Body of pancreas (tissue), 4 donors: ENCODE results near the gene PRPF31. TPM values are rescaled to one million over a fixed set of nuclear protein-coding genes. Genes with fewer than 3 reads are reported as not detected.

Experiments used
- ATAC-seq: fragments of 150-250 bp; one replicate; pipeline ENCODE4 v1.9.1; 2016
- DNase-seq, 4 donors: peaks; one replicate each; pipeline ENCODE4 v3.0.0-alpha.2; 2019
- H3K27ac ChIP-seq, 4 donors: fragments of 200-600 bp; sonication (generic); 1 replicate in 3 of 4; 2 replicates in 1 of 4; pipeline versions ENCODE4 v1.5.1 to v1.6.1; 2016 to 2019; ENCODE audit warnings: mild to moderate bottlenecking in 1 of 4, mixed read lengths in 1 of 4, moderate library complexity in 1 of 4
- H3K27me3 ChIP-seq, 2 donors: fragments of 200-600 bp; sonication (generic); one replicate each; pipeline ENCODE4 v1.6.0; 2016; ENCODE audit warnings: mild to moderate bottlenecking in 1 of 2
- H3K36me3 ChIP-seq, 2 donors: fragments of 200-600 bp; sonication (generic); replicated peaks in 1 of 2; 2 replicates each; pipeline ENCODE4 v1.5.1; 2016; ENCODE audit warnings: low read depth in 2 of 2; ENCODE audit not compliant: insufficient read depth in 1 of 2
- H3K4me1 ChIP-seq: fragments of 200-600 bp; sonication (generic); one replicate; pipeline ENCODE4 v1.6.0; 2016
- H3K4me3 ChIP-seq, 2 donors: fragments of 200-600 bp; sonication (generic); 1 replicate in 1 of 2; 2 replicates in 1 of 2; pipeline ENCODE4 v1.5.1; 2016 to 2019
- H3K9me3 ChIP-seq, 3 donors: fragments of 200-600 bp; sonication (generic); 1 replicate in 2 of 3; 2 replicates in 1 of 3; pipeline ENCODE4 v1.5.1; 2016
- POLR2A ChIP-seq, 3 donors: fragments of 450-650 bp; IDR thresholded peaks; one replicate each; pipeline ENCODE4 v1.6.1; 2016; ENCODE audit warnings: antibody characterized with exemption in 3 of 3, mild to moderate bottlenecking in 2 of 3
- WGBS, 2 donors: methylation state at CpG; one replicate each; pipeline ENCODE4 v1.1.5; 2017; 5-methylcytosine and 5-hydroxymethylcytosine counted together
- intact Hi-C: fragments of 100-400 bp; cut with DNase I; formaldehyde crosslinking; loops from one replicate; pipeline ENCODE4 v1.15.1; 2023
- total RNA-seq, 2 donors: library from RNA; depleted of rRNA; stranded (reverse); fragments of >200 nt; gene quantifications; one replicate each; pipeline ENCODE4 v1.1.0, GENCODE V29; 2016
- TF ChIP-seq, protein P1 (sequence below), 7 experiments: fragments of 450-650 bp in 4 of 7; fragments of 200-600 bp in 3 of 7; sonication (generic) in 3 of 7; IDR thresholded peaks; one replicate each; pipeline ENCODE4 v1.5.1; 2016 to 2019; ENCODE audit warnings: antibody characterized with exemption in 7 of 7

The PRPF31 gene
- total RNA-seq, 2 donors from 2014 or later = 17.8 to 24.1 TPM

DNA sequence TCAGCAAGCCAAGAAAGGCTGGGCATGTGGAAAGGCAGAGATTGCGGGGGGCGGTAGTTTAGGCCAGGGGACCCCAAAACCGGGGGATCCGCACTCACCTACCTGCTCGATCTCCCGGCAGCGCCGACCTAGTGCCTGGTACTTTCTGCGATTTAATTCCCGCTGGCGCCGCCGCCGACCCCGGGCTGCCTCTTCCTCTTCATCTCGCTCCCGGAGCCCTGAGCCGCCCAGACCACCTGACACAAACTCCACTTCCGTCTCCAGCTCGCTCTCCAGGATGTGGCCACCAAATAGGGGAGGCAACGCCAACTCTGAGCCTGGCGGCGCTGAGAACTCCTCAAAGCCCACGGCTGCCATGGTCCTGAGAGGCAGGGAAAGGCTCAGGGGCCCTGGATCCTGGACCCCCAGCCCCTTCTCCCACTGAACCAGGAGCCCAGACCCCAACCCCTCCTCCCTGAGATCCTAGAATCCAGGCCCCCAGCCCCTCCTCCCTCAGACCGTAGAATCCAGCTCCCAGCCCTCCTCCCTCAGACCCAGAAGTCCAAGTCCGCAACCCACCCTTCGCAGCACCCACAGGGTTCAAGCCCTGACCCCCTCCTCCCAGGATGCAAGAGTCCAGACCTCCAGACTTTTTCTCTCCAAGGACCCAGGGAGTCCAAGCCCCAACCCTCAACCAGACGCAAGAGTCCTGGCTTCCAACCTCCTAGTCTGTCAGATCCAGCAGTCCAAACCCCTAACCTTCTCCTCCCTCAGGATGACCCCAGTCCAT is 1.0 kb upstream of the PRPF31 start:
- Histone ChIP-seq H3K4me1 (peaks cover 27% of the 10 kb centered on the region), H3K36me3 (peaks cover 0 to 6% of the 10 kb centered on the region in 2 donors), H3K27me3 (no peaks in the 10 kb centered on the region), H3K27ac (peak overlapping the region; percentile 67 to 93 (median 83)), H3K9me3 (no peaks in the 10 kb centered on the region), H3K4me3 (peak overlapping the region; percentile 59 to 69)
- no peak for TF ChIP-seq POLR2A (IDR thresholded peaks at IDR 0.05)
- TF ChIP-seq, protein P1, sequence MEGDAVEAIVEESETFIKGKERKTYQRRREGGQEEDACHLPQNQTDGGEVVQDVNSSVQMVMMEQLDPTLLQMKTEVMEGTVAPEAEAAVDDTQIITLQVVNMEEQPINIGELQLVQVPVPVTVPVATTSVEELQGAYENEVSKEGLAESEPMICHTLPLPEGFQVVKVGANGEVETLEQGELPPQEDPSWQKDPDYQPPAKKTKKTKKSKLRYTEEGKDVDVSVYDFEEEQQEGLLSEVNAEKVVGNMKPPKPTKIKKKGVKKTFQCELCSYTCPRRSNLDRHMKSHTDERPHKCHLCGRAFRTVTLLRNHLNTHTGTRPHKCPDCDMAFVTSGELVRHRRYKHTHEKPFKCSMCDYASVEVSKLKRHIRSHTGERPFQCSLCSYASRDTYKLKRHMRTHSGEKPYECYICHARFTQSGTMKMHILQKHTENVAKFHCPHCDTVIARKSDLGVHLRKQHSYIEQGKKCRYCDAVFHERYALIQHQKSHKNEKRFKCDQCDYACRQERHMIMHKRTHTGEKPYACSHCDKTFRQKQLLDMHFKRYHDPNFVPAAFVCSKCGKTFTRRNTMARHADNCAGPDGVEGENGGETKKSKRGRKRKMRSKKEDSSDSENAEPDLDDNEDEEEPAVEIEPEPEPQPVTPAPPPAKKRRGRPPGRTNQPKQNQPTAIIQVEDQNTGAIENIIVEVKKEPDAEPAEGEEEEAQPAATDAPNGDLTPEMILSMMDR (IDR thresholded peaks at IDR 0.05) = no peak
- DNase-seq (peak in 2 of 4 donors; percentile 21 to 52), ATAC-seq (no peak)
- 12 to 25% methylated on average over 23 to 28 of the region's 28 CpGs for WGBS, 2 donors
- intact Hi-C loops = no loop called here

- peaks cover 5 to 38% of the 10 kb centered on the region in 2 donors for H3K36me3 ChIP-seq
- no peak overlapping the region for H3K4me3 ChIP-seq
- no peak overlapping the region for H3K27ac ChIP-seq
- intact Hi-C loops = no loop called here
- no peaks in the 10 kb centered on the region for H3K9me3 ChIP-seq
- TF ChIP-seq POLR2A (IDR thresholded peaks at IDR 0.05) = no peak
- TF ChIP-seq, protein P1 (IDR thresholded peaks at IDR 0.05) = no peak
- DNase-seq (no peak), ATAC-seq (no peak)
- H3K4me1 ChIP-seq = peaks cover 11% of the 10 kb centered on the region
- H3K27me3 ChIP-seq = no peaks in the 10 kb centered on the region
- 89 to 96% methylated on average over 10 of the region's 10 CpGs for WGBS, 2 donors
Measured at GRCh38 chr19:54121259-54121658, 5.7 kb downstream of the PRPF31 start.

- no peak for DNase-seq
- intact Hi-C loops = no loop called here
- Histone ChIP-seq H3K36me3 (peaks cover 5 to 53% of the 10 kb centered on the region in 2 donors), H3K27me3 (no peaks in the 10 kb centered on the region), H3K27ac (no peak overlapping the region), H3K4me3 (no peak overlapping the region), H3K9me3 (no peaks in the 10 kb centered on the region), H3K4me1 (no peaks in the 10 kb centered on the region)
- TF ChIP-seq, protein P1 (IDR thresholded peaks at IDR 0.05) = no peak
- no peak for TF ChIP-seq POLR2A (IDR thresholded peaks at IDR 0.05)
- WGBS, 2 donors = 91 to 94% methylated on average over 4 to 17 of the region's 17 CpGs
- ATAC-seq = no peak
Measured at GRCh38 chr19:54123682-54124081, 8.1 kb downstream of the PRPF31 start.

GRCh38 chr19:54124393-54124792 is 8.8 kb downstream of the PRPF31 start:
- H3K4me1 ChIP-seq = no peaks in the 10 kb centered on the region
- 91 to 93% methylated on average over 11 to 14 of the region's 19 CpGs for WGBS, 2 donors
- intact Hi-C loops = no loop called here
- H3K4me3 ChIP-seq = no peak overlapping the region
- ATAC-seq (no peak), DNase-seq (no peak)
- no peaks in the 10 kb centered on the region for H3K27me3 ChIP-seq
- no peaks in the 10 kb centered on the region for H3K9me3 ChIP-seq
- H3K36me3 ChIP-seq = peaks cover 6 to 55% of the 10 kb centered on the region in 2 donors
- TF ChIP-seq, protein P1 (IDR thresholded peaks at IDR 0.05) = no peak
- TF ChIP-seq POLR2A (IDR thresholded peaks at IDR 0.05) = no peak
- H3K27ac ChIP-seq = no peak overlapping the region

DNA sequence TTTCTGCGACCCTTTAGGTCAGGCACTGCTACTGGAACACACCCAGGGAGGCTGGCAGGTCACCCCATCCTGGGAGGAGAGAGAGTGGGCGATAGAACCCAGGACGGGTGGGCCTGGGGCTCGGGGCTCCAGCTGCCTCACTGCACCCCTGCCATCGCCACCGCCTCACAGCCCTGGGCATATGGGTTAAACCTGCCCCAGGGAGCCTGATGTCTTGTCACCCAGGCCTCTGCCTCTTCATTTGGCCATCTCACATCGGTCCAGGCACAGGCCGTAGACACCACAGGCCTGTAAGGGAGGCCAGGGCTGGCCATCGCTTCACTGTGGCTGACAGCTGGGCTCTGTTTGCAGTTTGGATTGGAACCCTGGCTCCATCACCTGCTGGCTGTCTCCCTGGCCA is 10.2 kb downstream of the PRPF31 start:
- H3K27ac ChIP-seq = no peak overlapping the region
- H3K27me3 ChIP-seq = no peaks in the 10 kb centered on the region
- DNase-seq (no peak), ATAC-seq (no peak)
- peaks cover 10 to 53% of the 10 kb centered on the region in 2 donors for H3K36me3 ChIP-seq
- 80 to 82% methylated on average over 1 to 8 of the region's 9 CpGs for WGBS, 2 donors
- no peak for TF ChIP-seq POLR2A (IDR thresholded peaks at IDR 0.05)
- TF ChIP-seq, protein P1 (IDR thresholded peaks at IDR 0.05) = no peak
- H3K9me3 ChIP-seq = no peaks in the 10 kb centered on the region
- H3K4me1 ChIP-seq = no peaks in the 10 kb centered on the region
- intact Hi-C loops = no loop called here
- H3K4me3 ChIP-seq = no peak overlapping the region
